K562 (cell line): Measurements from ENCODE around the gene PARD6B. TPM values are rescaled to one million over a fixed set of nuclear protein-coding genes. Genes with fewer than 3 reads are reported as not detected.

Source experiments
- ARHGAP35 ChIP-seq: fragments of 450-650 bp; IDR thresholded peaks from 2 replicates; pipeline ENCODE4 v1.6.1; 2018; ENCODE audit not compliant: partially characterized antibody
- ATF7 ChIP-seq: fragments of 450-650 bp; IDR thresholded peaks from 2 replicates; pipeline ENCODE4 v1.7.1; 2014; ENCODE audit warnings: mild to moderate bottlenecking, moderate library complexity
- ILK ChIP-seq: fragments of 450-650 bp; IDR thresholded peaks from 2 replicates; pipeline ENCODE4 v1.6.1; 2016; ENCODE audit warnings: missing genetic modification characterization, low read depth, mild to moderate bottlenecking, missing compliant biosample characterization, moderate library complexity, borderline replicate concordance
- JUN ChIP-seq, 2 experiments: sonication (generic) in 1 of 2; formaldehyde crosslinking in 1 of 2; IDR thresholded peaks; 2 replicates each; pipeline versions ENCODE4 v1.6.1 to v1.8.0; 2012 to 2022; ENCODE audit warnings: borderline replicate concordance in 2 of 2, mild to moderate bottlenecking in 2 of 2, improper control_type of control experiment in 1 of 2, low read depth in 1 of 2, low read length in 1 of 2, missing genetic modification reagents in 1 of 2
- JUND ChIP-seq, 2 experiments: IDR thresholded peaks; 2 replicates in 1 of 2; 3 replicates in 1 of 2; pipeline ENCODE4 v1.6.1; 2011; ENCODE audit warnings: borderline replicate concordance in 2 of 2, low read depth in 2 of 2, low read length in 2 of 2, improper control_type of control experiment in 1 of 2, missing biosample characterization in 1 of 2, missing genetic modification characterization in 1 of 2, missing genetic modification reagents in 1 of 2
- MTF1 ChIP-seq: fragments of 250-450 bp; sonication (Bioruptor Pico); IDR thresholded peaks from 2 replicates; pipeline ENCODE4 v1.9.0; 2021; ENCODE audit warnings: moderate library complexity, mild to moderate bottlenecking, inconsistent platforms, borderline replicate concordance
- SETDB1 ChIP-seq: IDR thresholded peaks from one replicate; pipeline ENCODE4 v1.6.1; 2012; ENCODE audit warnings: low read length, control low read depth, inconsistent platforms
- SIN3B ChIP-seq: fragments of 450-650 bp; IDR thresholded peaks from 2 replicates; pipeline ENCODE4 v1.6.1; 2017; ENCODE audit warnings: low read depth, mild to moderate bottlenecking, moderate library complexity
- SRSF3 ChIP-seq: fragments of 200-400 bp; formaldehyde crosslinking; IDR thresholded peaks from 2 replicates; pipeline ENCODE4 v1.6.1; 2016; ENCODE audit warnings: mild to moderate bottlenecking, low read length, moderate library complexity; ENCODE audit not compliant: insufficient read depth
- ZBTB11 ChIP-seq, 3 experiments: fragments of 200-800 bp in 1 of 3; fragments of 250-450 bp in 1 of 3; fragments of 450-650 bp in 1 of 3; sonication (Bioruptor Pico) in 1 of 3; sonication (Bioruptor generic) in 1 of 3; formaldehyde crosslinking in 1 of 3; IDR thresholded peaks; 2 replicates each; pipeline versions ENCODE4 v1.6.1 to v1.8.0; 2016 to 2022; ENCODE audit warnings: mild to moderate bottlenecking in 2 of 3, missing genetic modification characterization in 2 of 3, missing compliant biosample characterization in 1 of 3, moderate library complexity in 1 of 3
- ZFP1 ChIP-seq: fragments of 450-650 bp; formaldehyde crosslinking; IDR thresholded peaks from 2 replicates; pipeline ENCODE4 v1.4.0; 2020; ENCODE audit warnings: mild to moderate bottlenecking, mixed read lengths
- ZNF24 ChIP-seq: fragments of 450-650 bp; IDR thresholded peaks from 2 replicates; pipeline ENCODE4 v1.6.1; 2016
- ZNF316 ChIP-seq: fragments of 450-650 bp; IDR thresholded peaks from 2 replicates; pipeline ENCODE4 v1.6.1; 2016
- ZNF398 ChIP-seq: fragments of 250-450 bp; sonication (Bioruptor Pico); IDR thresholded peaks from 2 replicates; pipeline ENCODE4 v1.8.0; 2021; ENCODE audit warnings: moderate library complexity, mild to moderate bottlenecking, inconsistent platforms
- ZNF592 ChIP-seq: fragments of 450-650 bp; IDR thresholded peaks from 2 replicates; pipeline ENCODE4 v1.6.1; 2017; ENCODE audit warnings: antibody characterized with exemption, mild to moderate bottlenecking
- polyA plus RNA-seq, 8 experiments: library from polyadenylated mRNA; depleted of rRNA in 4 of 8; stranded (reverse) in 5 of 8; unstranded in 3 of 8; fragments of >200 nt; fragmentation: Nextera tagmentation in 2 of 8; fragmentation: Illumina TruSeq in 1 of 8; extraction: Ambion mirVana in 2 of 8; extraction: Trizol in 1 of 8; gene quantifications; 2 replicates each; pipeline versions ENCODE4 v1.2.1 to v1.2.3, GENCODE V29; 2011 to 2014; ENCODE audit warnings: inconsistent platforms in 1 of 8, missing spikeins in 1 of 8
- total RNA-seq, 7 experiments: library from RNA; depleted of rRNA in 6 of 7; stranded (reverse); fragments of >200 nt in 6 of 7; fragmentation: Illumina TruSeq in 2 of 7; extraction: Trizol in 2 of 7; gene quantifications; 2 replicates each; pipeline versions ENCODE4 v1.2.1 to v1.2.3, GENCODE V29; 2011 to 2021; ENCODE audit warnings: low replicate concordance in 1 of 7

The PARD6B gene
- total and polyA plus RNA-seq, 9 of the 15 experiments (the other 6 are each of a cell fraction or from before 2014, with no cell fraction given) = 1.7 to 12.3 (median 5.5) TPM

- TF ChIP-seq ZNF592 (peak; percentile 44; the same call in 1 of the 2 replicates), ATF7 (no peak; the same call in 1 of the 2 replicates), MTF1 (no peak), SRSF3 (no peak), ZNF24 (peak; percentile 47; the same call in 1 of the 2 replicates), SETDB1 (no peak), JUND (IDR thresholded peaks at IDR 0.05; ENCODE audit: borderline replicate concordance, low read depth, low read length) (peak; percentile 4; the same call in 1 of the 2 replicates), JUND (tag; IDR thresholded peaks at IDR 0.05; ENCODE audit: borderline replicate concordance, low read depth, low read length) (no peak), SIN3B (peak; percentile 50), ZNF316 (no peak), ARHGAP35 (no peak), ZNF398 (CRISPR knock-in tag) (no peak), ZBTB11 (CRISPR knock-in tag; IDR thresholded peaks at IDR 0.05) (peak in 1 of 3 experiments; percentile 93; a peak in 2 of 6 replicates), JUN (IDR thresholded peaks at IDR 0.05; ENCODE audit: borderline replicate concordance, low read depth, low read length) (peak; percentile 28; the same call in 1 of the 2 replicates), JUN (CRISPR knock-in tag; IDR thresholded peaks at IDR 0.05; ENCODE audit: borderline replicate concordance) (no peak), ILK (tag) (no peak), ZFP1 (CRISPR knock-in tag) (no peak)
These were observed 63.7 kb downstream of the PARD6B start, which contains the start of gene BCAS4 (continued) for GRCh38 chr20:50794846-50795634.
